Activated naive CD8-positive, alpha-beta T cell treated with anti-CD3 and anti-CD28 coated beads, Interleukin-2, amount 50 U/mL, for 16 hours (primary cell): ENCODE data around the gene L3MBTL4.

Experiments used
- DNase-seq: peaks from one replicate; pipeline ENCODE4 v3.0.0-alpha.2; 2020; ENCODE audit warnings: low read depth, low spot score

L3MBTL4 gene

DNA sequence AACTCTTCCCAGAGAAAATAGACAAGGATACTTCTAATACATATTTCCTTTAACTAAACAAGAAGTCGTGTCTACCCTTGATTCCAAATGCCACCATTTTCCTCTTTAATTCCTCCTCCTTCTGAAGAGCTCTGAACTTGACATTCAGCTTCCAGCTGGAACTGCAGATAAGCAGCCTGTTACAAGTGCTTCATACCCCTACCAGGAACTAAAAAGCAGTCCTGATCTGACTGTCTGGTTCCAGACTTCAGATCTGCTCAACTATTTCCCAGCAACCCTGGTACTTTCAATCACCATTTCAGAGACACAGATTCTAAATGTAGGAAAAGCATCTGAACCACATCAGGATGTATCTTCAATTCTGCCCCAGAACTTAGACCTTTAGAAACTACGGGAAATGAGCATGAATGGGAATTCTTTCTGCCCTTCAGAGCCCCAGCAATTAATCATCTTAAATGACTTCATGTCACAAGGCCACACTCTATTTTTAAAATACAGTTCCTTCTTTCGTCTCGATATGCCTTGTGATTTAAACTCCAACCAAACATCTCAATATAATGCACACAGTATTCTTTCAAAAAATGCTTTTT, 159.5 kb downstream of the L3MBTL4 start:
- DNase-seq, result no peak

- no peak for DNase-seq
Observed at GRCh38 chr18:6254456-6254855, 160.3 kb downstream of the L3MBTL4 start.

GRCh38 chr18:6251084-6251483, 163.6 kb downstream of the L3MBTL4 start:
- no peak for DNase-seq

DNA sequence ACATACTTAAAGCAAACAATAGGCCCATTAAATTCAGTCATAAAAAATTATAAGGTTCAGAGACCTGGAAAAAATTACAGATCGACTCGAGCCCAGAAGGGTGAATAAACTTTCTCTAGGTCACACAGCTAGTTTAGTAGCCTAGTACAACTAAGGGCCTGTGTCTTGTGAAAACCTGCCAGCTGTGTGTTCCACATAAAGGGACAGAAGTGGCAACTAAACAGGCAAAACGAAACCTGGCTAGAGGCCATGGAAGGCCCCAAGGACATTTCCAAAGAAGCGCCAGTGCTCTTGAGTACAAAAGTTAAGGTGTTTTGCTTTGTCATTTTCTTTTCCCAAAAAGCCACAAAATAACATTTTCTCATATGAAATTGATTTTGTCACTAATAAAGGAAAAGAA, 164.9 kb downstream of the L3MBTL4 start:
- DNase-seq, result no peak

GRCh38 chr18:6249170-6249569, 165.5 kb downstream of the L3MBTL4 start:
- no peak for DNase-seq

DNA sequence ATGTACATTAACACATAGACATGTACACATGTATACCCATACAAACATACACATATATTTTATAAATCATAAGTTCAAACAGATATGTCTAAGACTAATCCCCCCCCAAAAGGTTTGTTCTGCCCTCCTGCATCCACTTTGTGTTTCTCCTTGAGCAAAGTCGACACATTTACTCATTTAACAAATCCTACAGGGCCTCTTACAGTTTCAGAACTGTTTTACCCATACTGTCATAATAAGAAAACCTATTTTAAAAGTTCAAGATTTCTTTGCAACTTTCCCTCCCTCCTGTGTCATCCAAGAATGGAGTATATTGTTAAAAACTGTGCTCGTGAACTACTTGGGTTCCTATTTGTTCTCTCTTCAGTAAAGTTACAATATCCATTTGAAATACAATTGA, 166.7 kb downstream of the L3MBTL4 start:
- DNase-seq, result no peak

DNA sequence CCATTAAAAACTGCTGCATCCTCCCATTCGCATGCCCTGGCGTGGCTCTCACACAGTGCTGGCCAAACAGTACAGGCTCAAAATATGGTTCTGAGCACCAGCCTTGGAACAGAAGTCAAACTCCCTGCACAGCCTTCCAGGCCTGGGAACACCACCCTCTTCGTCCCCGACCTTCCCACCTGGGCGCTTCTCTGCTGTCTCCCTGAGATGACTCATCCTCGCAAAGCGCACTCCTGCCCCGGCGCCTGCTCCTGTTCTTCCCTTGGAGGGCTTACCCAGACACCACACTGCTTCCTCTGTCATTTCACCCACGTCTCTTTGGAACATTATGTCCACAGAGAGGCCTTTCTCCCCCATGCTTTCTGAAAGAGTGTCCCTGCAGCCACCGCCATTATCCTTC, 172.7 kb downstream of the L3MBTL4 start:
- no peak for DNase-seq

DNA sequence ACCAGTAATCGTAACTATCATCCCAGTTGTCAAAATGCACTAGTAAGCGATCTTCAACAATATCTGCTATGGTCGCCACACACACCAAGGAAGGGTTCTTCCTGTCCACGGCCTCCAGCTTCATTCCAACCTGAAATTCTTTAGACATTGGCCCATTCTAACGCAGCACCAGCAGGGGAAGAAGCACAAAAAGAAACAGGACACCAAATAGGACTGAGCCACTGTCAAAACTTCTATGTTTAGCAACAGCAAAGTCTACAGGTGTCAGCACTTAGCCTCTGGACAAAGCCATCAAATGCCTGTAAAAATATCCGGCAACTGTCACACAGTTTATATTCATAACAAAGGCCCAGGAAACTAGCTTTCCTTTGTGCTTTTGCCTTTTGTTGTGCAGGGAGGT, 175.0 kb downstream of the L3MBTL4 start:
- DNase-seq, result no peak

DNA sequence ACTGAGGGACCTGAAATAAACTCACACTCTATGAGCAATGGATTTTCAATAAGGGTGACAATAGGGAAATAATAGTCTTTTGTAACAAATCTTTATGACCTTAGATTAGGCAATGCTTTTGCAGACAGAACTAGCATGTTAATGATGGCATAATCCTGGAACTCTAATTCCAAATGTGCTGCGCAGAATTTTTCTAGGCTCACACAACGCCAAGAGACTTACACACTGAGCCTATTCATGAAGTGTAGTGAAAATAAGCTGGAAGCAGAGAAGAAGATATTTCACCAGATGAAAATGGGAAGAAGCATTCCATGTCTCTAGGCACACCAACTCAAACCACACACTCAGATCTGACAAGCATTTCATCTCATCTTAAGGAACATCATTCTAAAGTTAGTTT, 178.5 kb downstream of the L3MBTL4 start:
- no peak for DNase-seq

DNA sequence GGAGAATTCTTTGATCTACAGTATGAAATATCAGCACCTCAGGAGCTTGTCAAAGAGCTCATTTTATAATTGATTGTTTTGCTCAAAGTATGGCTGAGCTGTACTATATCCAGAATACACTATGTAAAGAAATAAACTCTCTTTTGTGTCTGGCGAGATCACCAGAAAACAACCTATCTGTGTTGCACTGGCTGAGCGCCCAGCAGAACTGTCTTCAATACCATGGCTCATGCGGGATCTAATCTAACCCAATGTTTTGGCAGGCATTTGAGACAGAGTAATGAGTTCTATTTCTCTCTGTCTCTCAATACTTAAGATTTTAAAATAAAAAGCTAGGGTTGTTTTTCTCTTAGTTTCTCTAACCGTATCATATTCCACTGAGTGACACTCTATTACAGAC, 192.4 kb downstream of the L3MBTL4 start:
- no peak for DNase-seq

DNA sequence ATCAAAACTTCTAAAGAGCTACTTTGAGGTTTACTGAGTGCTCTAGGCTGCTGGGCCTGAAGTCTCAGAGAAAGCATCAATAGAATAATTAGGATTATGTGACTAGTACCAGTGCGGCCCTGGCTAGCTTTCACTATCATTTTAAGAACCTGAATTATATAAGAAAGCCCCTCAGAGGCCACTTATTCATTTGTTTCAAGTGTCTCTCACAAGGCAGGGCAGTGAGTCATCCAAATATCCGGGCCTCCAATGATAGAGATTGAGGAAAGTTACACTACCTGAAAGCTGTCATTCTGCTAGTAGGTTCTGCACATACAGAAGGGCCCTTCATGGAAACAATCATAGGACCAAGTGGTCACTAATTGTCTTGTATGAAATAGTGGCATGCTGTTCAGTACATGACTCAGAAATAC, 193.1 kb downstream of the L3MBTL4 start:
- DNase-seq, result no peak

- no peak for DNase-seq
Observed at GRCh38 chr18:6220129-6220528, 194.6 kb downstream of the L3MBTL4 start.

GRCh38 chr18:6219116-6219717, 195.5 kb downstream of the L3MBTL4 start:
- no peak for DNase-seq

GRCh38 chr18:6215888-6216287, 198.8 kb downstream of the L3MBTL4 start:
- DNase-seq, result no peak

DNA sequence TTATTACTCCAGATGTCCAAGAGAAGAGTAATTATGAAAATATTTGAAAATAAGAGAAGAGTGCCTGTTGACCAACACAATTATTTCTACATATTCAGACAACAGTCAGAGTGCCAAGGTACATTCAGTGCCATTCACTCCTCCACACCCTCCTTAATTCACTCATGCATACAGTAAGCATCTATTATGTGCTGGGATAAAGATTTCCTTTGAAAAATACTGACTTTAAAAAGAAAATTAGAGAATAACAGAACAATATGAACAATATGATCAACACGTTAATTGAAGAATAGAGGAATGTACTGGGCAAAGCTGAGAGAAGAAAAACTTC, 203.6 kb downstream of the L3MBTL4 start:
- no peak for DNase-seq

GRCh38 chr18:6210349-6211173, 204.2 kb downstream of the L3MBTL4 start:
- DNase-seq, result no peak

- DNase-seq, result no peak
Observed at GRCh38 chr18:6207941-6208340, 206.8 kb downstream of the L3MBTL4 start.

DNA sequence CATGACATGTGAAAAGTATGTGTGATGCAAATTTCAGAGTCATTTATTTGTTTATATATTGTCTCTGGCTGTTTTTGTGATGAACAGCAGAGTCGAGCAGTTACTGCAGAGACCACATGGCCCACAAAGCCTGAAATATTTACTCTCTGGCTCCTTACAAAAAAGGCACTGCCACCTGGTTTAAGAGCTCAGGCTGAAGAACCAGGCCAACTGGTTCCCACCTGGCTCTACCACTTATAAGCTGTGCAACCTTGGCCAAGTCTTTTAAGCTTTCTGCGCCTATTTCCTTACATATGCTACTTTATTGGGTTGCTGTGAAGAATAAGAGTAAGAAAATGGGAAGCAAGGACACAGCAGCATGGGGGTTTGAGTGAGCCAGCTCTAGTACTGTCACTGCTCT, 207.6 kb downstream of the L3MBTL4 start:
- DNase-seq, result no peak

DNA sequence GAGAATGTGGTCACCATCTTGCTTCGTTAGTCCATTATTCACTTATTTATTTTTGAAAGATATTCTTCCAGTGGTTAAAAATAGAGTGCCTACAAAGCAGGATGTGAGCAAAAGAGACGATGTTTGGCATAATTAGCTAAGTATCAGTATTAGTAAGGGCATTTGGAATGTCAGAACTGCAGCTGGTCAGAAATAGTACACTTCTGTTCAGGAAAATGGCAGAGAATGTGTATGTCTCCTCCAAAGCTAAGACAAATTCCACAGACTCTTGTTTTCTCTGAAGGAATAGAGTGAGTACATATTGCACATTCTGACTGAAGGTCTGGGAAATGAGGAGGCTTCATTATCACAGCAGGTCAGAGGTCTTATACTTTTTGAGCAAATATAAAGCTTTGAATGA, 209.0 kb downstream of the L3MBTL4 start:
- no peak for DNase-seq

DNA sequence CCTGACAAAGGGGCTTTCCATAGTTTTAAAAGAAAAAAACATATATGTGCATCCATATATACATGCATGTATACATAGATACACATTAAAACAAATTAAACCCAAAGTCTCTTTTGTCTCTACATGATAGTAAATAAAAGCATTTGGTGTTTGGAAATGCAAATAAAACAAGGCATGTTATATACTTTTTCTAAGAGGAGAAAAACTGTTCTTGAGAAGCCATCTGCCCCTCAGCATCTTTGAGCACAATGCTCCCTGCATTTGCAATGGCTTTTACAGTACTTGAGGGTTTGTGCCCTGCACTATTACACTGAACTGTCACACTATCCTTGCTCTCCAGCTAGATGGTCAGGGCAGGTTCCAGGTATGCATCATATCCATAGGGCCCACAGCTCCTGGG, 210.2 kb downstream of the L3MBTL4 start:
- no peak for DNase-seq

GRCh38 chr18:6203791-6204190, 210.9 kb downstream of the L3MBTL4 start:
- DNase-seq, result no peak

GRCh38 chr18:6202861-6203260, 211.8 kb downstream of the L3MBTL4 start:
- no peak for DNase-seq

DNA sequence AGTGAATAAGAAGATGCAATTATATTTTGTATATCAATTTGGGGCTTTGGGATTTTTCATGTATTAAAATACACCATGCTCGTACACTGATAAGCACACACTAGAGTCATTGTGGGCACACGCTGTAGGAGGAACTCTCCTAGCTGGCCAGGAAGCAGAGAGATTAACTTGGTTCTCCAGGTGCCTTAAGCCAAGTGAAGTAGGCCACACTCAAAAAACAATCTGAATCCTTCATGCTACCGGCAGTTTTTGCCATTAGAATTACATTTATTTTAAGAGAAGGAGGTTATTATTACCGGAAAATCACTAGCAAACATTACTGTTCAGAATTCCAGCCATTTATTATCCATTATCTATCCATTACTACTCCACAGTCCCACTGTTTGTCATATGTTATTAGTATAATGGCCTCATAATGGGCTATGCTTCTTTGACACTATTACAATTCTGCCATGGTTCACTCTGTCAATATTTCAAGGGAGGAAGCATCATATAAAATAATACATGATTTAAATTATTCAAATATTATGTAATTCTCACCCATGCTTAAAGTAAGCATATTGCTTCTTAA, 214.4 kb downstream of the L3MBTL4 start:
- DNase-seq, result no peak
